ENCODE results near the gene OLFM1. TPM values are rescaled to one million over a fixed set of nuclear protein-coding genes. Genes with fewer than 3 reads are reported as not detected.
"Not testable (repeated sequence)": the region's sequence is repeated elsewhere in the genome, so short reads cannot be mapped to it uniquely, and the experiment has no call there.

Gene OLFM1
- total and polyA plus RNA-seq, 2 donors (not counting 1 experiment from before 2014, with no cell fraction given): 0.07 TPM; not detected in 1

GRCh38 chr9:135147938-135148337 lies 60.5 kb downstream of the OLFM1 start:
- Histone ChIP-seq H3K4me2 (replicated peaks; ENCODE audit: low read depth, low read length, poor library complexity, severe bottlenecking) (no peak overlapping the region), H3K27ac (ENCODE audit: low read length in 2 of 2) (no peak overlapping the region), H3K9ac (ENCODE audit: low read length) (no peak overlapping the region), H2AFZ (ENCODE audit: insufficient read depth, low read depth, low read length, poor library complexity, severe bottlenecking) (no peak overlapping the region), H3K79me2 (ENCODE audit: control insufficient read depth, insufficient read depth, low read length) (no peaks in the 10 kb centered on the region), H3K36me3 (replicated peaks in 1 of 2; ENCODE audit: control extremely low read depth in 1 of 2, control insufficient read depth in 1 of 2, extremely low read depth in 1 of 2, insufficient read depth in 2 of 2, low read length in 1 of 2) (no peaks in the 10 kb centered on the region), H4K20me1 (ENCODE audit: control insufficient read depth, insufficient read depth, low read length, poor library complexity, severe bottlenecking) (no peaks in the 10 kb centered on the region), H3K9me3 (ENCODE audit: control extremely low read depth in 1 of 3, control insufficient read depth in 2 of 3, insufficient read depth in 1 of 3, low read length in 2 of 3) (peaks cover 0 to 43% (median 0%) of the 10 kb centered on the region in 3 donors), H3K27me3 (replicated peaks in 1 of 4; ENCODE audit: control extremely low read depth in 1 of 4, control insufficient read depth in 3 of 4, insufficient read depth in 4 of 4, low read length in 3 of 4) (no peaks in the 10 kb centered on the region), H3K4me3 (ENCODE audit: control extremely low read depth in 1 of 5, extremely low read depth in 1 of 5, insufficient read depth in 1 of 5, low read depth in 2 of 5, low read length in 4 of 5) (no peak overlapping the region), H3K4me1 (ENCODE audit: control insufficient read depth in 2 of 2, insufficient read depth in 2 of 2, low read length in 2 of 2) (no peaks in the 10 kb centered on the region)
- ChIA-PET CTCF (no interaction called here), POLR2A (no interaction called here)
- no peak for ATAC-seq (ENCODE audit: low read depth)
- H3K9me3 Mint-ChIP-seq (ENCODE audit: insufficient read depth): no peaks in the 10 kb centered on the region
- intact Hi-C loops (cut with micrococcal nuclease): no loop called here
- 79% methylated on average over 9 of the region's 9 CpGs for WGBS (ENCODE audit: insufficient coverage)
- H3K27ac Mint-ChIP-seq: no peak overlapping the region
- no peak for TF ChIP-seq EZH2 (IDR thresholded peaks at IDR 0.05; ENCODE audit: borderline replicate concordance, insufficient read depth, low read depth, low read length, poor library complexity, severe bottlenecking)
- TF ChIP-seq, protein P1, sequence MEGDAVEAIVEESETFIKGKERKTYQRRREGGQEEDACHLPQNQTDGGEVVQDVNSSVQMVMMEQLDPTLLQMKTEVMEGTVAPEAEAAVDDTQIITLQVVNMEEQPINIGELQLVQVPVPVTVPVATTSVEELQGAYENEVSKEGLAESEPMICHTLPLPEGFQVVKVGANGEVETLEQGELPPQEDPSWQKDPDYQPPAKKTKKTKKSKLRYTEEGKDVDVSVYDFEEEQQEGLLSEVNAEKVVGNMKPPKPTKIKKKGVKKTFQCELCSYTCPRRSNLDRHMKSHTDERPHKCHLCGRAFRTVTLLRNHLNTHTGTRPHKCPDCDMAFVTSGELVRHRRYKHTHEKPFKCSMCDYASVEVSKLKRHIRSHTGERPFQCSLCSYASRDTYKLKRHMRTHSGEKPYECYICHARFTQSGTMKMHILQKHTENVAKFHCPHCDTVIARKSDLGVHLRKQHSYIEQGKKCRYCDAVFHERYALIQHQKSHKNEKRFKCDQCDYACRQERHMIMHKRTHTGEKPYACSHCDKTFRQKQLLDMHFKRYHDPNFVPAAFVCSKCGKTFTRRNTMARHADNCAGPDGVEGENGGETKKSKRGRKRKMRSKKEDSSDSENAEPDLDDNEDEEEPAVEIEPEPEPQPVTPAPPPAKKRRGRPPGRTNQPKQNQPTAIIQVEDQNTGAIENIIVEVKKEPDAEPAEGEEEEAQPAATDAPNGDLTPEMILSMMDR (IDR thresholded peaks at IDR 0.05): no peak
- no peak overlapping the region for H3K4me3 Mint-ChIP-seq
- DNase-seq: no peak
- peaks cover 15% of the 10 kb centered on the region for H3K27me3 Mint-ChIP-seq
- no peaks in the 10 kb centered on the region for H3K4me1 Mint-ChIP-seq

- H3K4me1 ChIP-seq (ENCODE audit: control insufficient read depth in 2 of 2, insufficient read depth in 2 of 2, low read length in 2 of 2): no peaks in the 10 kb centered on the region
- no peak overlapping the region for H3K4me2 ChIP-seq (replicated peaks; ENCODE audit: low read depth, low read length, poor library complexity, severe bottlenecking)
- H3K9me3 ChIP-seq (ENCODE audit: control extremely low read depth in 1 of 3, control insufficient read depth in 2 of 3, insufficient read depth in 1 of 3, low read length in 2 of 3): peaks cover 0 to 43% (median 0%) of the 10 kb centered on the region in 3 donors
- no peaks in the 10 kb centered on the region for H3K27me3 ChIP-seq (replicated peaks in 1 of 4; ENCODE audit: control extremely low read depth in 1 of 4, control insufficient read depth in 3 of 4, insufficient read depth in 4 of 4, low read length in 3 of 4)
- H3K79me2 ChIP-seq (ENCODE audit: control insufficient read depth, insufficient read depth, low read length): no peaks in the 10 kb centered on the region
- no peak for TF ChIP-seq EZH2 (IDR thresholded peaks at IDR 0.05; ENCODE audit: borderline replicate concordance, insufficient read depth, low read depth, low read length, poor library complexity, severe bottlenecking)
- TF ChIP-seq, protein P1 (IDR thresholded peaks at IDR 0.05): no peak
- no peak overlapping the region for H2AFZ ChIP-seq (ENCODE audit: insufficient read depth, low read depth, low read length, poor library complexity, severe bottlenecking)
- POLR2A ChIA-PET: no interaction called here
- no peak overlapping the region for H3K27ac Mint-ChIP-seq
- H3K9me3 Mint-ChIP-seq (ENCODE audit: insufficient read depth): no peaks in the 10 kb centered on the region
- H3K27ac ChIP-seq (ENCODE audit: low read length in 2 of 2): no peak overlapping the region
- CTCF ChIA-PET: no interaction called here
- H3K36me3 ChIP-seq (replicated peaks in 1 of 2; ENCODE audit: control extremely low read depth in 1 of 2, control insufficient read depth in 1 of 2, extremely low read depth in 1 of 2, insufficient read depth in 2 of 2, low read length in 1 of 2): no peaks in the 10 kb centered on the region
- no peaks in the 10 kb centered on the region for H3K4me1 Mint-ChIP-seq
- no peak overlapping the region for H3K9ac ChIP-seq (ENCODE audit: low read length)
- peaks cover 15% of the 10 kb centered on the region for H3K27me3 Mint-ChIP-seq
- ATAC-seq (ENCODE audit: low read depth) (no peak), DNase-seq (no peak)
- H3K4me3 ChIP-seq (ENCODE audit: control extremely low read depth in 1 of 5, extremely low read depth in 1 of 5, insufficient read depth in 1 of 5, low read depth in 2 of 5, low read length in 4 of 5): no peak overlapping the region
- 76% methylated on average over 7 of the region's 7 CpGs for WGBS (ENCODE audit: insufficient coverage)
- intact Hi-C loops (cut with micrococcal nuclease): no loop called here
- H4K20me1 ChIP-seq (ENCODE audit: control insufficient read depth, insufficient read depth, low read length, poor library complexity, severe bottlenecking): no peaks in the 10 kb centered on the region
- no peak overlapping the region for H3K4me3 Mint-ChIP-seq
Observed at GRCh38 chr9:135148386-135148785, 60.9 kb downstream of the OLFM1 start.

- intact Hi-C loops (cut with micrococcal nuclease); H3K9ac ChIP-seq (ENCODE audit: low read length); H4K20me1 ChIP-seq (ENCODE audit: control insufficient read depth, insufficient read depth, low read length, poor library complexity, severe bottlenecking); H3K4me2 ChIP-seq (replicated peaks; ENCODE audit: low read depth, low read length, poor library complexity, severe bottlenecking); H3K4me3 Mint-ChIP-seq; H3K36me3 ChIP-seq (replicated peaks in 1 of 2; ENCODE audit: control extremely low read depth in 1 of 2, control insufficient read depth in 1 of 2, extremely low read depth in 1 of 2, insufficient read depth in 2 of 2, low read length in 1 of 2); H3K4me3 ChIP-seq (ENCODE audit: control extremely low read depth in 1 of 5, extremely low read depth in 1 of 5, insufficient read depth in 1 of 5, low read depth in 2 of 5, low read length in 4 of 5); H3K9me3 Mint-ChIP-seq (ENCODE audit: insufficient read depth); H3K4me1 Mint-ChIP-seq; H3K27me3 ChIP-seq (replicated peaks in 1 of 4; ENCODE audit: control extremely low read depth in 1 of 4, control insufficient read depth in 3 of 4, insufficient read depth in 4 of 4, low read length in 3 of 4); H2AFZ ChIP-seq (ENCODE audit: insufficient read depth, low read depth, low read length, poor library complexity, severe bottlenecking); H3K27ac Mint-ChIP-seq; ATAC-seq (ENCODE audit: low read depth); CTCF ChIA-PET; DNase-seq; POLR2A ChIA-PET; H3K4me1 ChIP-seq (ENCODE audit: control insufficient read depth in 2 of 2, insufficient read depth in 2 of 2, low read length in 2 of 2); H3K79me2 ChIP-seq (ENCODE audit: control insufficient read depth, insufficient read depth, low read length); H3K27ac ChIP-seq (ENCODE audit: low read length in 2 of 2): not testable (repeated sequence)
- H3K9me3 ChIP-seq (ENCODE audit: control extremely low read depth in 1 of 3, control insufficient read depth in 2 of 3, insufficient read depth in 1 of 3, low read length in 2 of 3): peaks cover 0 to 43% (median 0%) of the 10 kb centered on the region in 3 donors
- 72% methylated on average over 5 of the region's 9 CpGs for WGBS (ENCODE audit: insufficient coverage)
- peaks cover 15% of the 10 kb centered on the region for H3K27me3 Mint-ChIP-seq
Observed at GRCh38 chr9:135149901-135150300, 62.4 kb downstream of the OLFM1 start.
